DND-41 (cell line): ENCODE data around the gene TOP3A.

Source experiments
- CTCF ChIP-seq: IDR thresholded peaks from 2 replicates; pipeline ENCODE4 v1.5.1; 2012; ENCODE audit warnings: borderline replicate concordance, low read length, moderate library complexity, mild to moderate bottlenecking; ENCODE audit not compliant: poor library complexity, severe bottlenecking; ENCODE audit errors: extremely low read depth
- EZH2 ChIP-seq: IDR thresholded peaks from 3 replicates; pipeline ENCODE4 v1.6.1; 2012; ENCODE audit warnings: borderline replicate concordance, low read depth, mild to moderate bottlenecking, moderate library complexity, low read length, inconsistent platforms; ENCODE audit not compliant: severe bottlenecking

- TF ChIP-seq CTCF (no peak), EZH2 (no peak)
These were observed 50.7 kb downstream of the TOP3A start for GRCh38 chr17:18263885-18264682.
